Stimulated activated naive CD8-positive, alpha-beta T cell treated with anti-CD3 and anti-CD28 coated beads, Interleukin-15, amount 100 ng/mL, for 72 hours (primary cell): ENCODE results near the gene WEE1.

Source experiments
- ATAC-seq: fragments of 150-1000 bp; cut with Tn5 transposase; 2 replicates; pipeline ENCODE4 v1.10.0; 2021; ENCODE audit warnings: mild to moderate bottlenecking, moderate library complexity
- DNase-seq, 2 donors: peaks; one replicate each; pipeline ENCODE4 v3.0.0; 2021 to 2022
- H3K27ac Mint-ChIP-seq, 2 donors: one replicate each; pipeline ENCODE4 v1.8.0; 2022; ENCODE audit warnings: mild to moderate bottlenecking in 2 of 2, mixed read lengths in 2 of 2, moderate library complexity in 2 of 2
- H3K27me3 Mint-ChIP-seq: one replicate; pipeline ENCODE4 v1.8.0; 2022; ENCODE audit warnings: mixed read lengths
- H3K4me1 Mint-ChIP-seq: one replicate; pipeline ENCODE4 v1.8.0; 2022; ENCODE audit warnings: mild to moderate bottlenecking, mixed read lengths
- H3K4me3 Mint-ChIP-seq, 2 donors: one replicate each; pipeline ENCODE4 v1.8.0; 2022; ENCODE audit warnings: mild to moderate bottlenecking in 2 of 2, mixed read lengths in 2 of 2, moderate library complexity in 1 of 2
- H3K9me3 Mint-ChIP-seq, 2 donors: one replicate each; pipeline ENCODE4 v1.8.0; 2022; ENCODE audit warnings: mixed read lengths in 2 of 2

Gene WEE1

DNA sequence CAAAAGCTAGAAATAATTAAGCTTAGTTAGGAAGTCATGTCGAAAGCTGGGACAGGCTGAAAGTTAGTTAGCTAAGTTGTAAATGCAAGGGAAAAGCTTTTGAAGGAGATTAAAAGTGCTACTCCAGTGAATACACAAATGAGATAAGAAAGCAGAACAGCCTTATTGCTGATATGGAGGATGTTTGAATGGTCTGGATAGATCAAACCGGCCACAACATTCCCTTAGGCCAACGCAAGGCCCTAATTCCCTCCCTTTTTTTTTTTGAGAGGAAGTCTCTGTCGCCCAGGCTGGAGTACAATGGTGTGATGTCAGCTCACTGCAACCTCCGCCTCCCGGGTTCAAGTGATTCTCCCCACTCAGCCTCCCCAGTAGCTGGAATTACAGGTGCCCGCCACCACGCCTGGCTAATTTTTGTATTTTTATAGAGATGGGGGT, 23.3 kb upstream of the WEE1 start:
- DNase-seq (no peak), ATAC-seq (no peak)
- Mint-ChIP-seq H3K4me3 (no peak overlapping the region), H3K4me1 (peaks cover 6% of the 10 kb centered on the region), H3K9me3 (no peaks in the 10 kb centered on the region), H3K27me3 (no peaks in the 10 kb centered on the region), H3K27ac (no peak overlapping the region)

DNA sequence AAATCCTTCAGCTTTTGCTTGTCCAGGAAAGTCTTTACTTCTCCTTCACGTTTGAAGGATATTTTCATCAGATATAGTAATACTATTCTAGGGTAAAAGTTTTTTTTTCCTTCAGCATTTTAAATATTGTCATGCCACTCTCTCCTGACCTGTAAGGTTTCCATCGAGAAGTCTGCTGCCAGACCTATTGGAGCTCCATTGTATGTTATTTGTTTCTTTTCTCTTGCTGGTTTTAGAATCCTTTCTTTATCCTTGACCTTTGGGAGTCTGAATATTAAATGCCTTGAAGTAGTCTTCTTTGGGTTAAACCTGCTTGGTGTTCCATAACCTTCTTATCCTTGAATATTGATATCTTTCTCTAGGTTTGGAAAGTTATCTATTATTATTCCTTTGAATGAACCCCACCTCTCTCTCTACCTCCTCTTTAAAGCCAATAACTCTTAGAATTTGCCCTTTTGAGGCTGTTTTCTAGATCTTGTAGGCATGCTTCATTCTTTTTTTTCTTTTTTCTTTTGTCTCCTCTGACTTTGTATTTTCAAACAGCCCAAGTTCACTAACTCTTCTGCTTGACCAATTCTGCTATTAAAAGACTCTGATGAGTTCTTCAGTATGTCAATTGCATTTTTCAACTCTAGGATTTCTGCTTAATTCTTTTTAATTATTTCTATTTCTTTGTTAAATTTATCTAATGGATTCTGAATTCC, 12.0 kb upstream of the WEE1 start:
- Mint-ChIP-seq H3K4me3 (no peak overlapping the region), H3K27me3 (peaks cover 8% of the 10 kb centered on the region), H3K4me1 (peaks cover 15% of the 10 kb centered on the region), H3K27ac (no peak overlapping the region), H3K9me3 (peaks cover 13 to 31% of the 10 kb centered on the region in 2 donors)
- ATAC-seq: no peak
- DNase-seq: no peak

DNA sequence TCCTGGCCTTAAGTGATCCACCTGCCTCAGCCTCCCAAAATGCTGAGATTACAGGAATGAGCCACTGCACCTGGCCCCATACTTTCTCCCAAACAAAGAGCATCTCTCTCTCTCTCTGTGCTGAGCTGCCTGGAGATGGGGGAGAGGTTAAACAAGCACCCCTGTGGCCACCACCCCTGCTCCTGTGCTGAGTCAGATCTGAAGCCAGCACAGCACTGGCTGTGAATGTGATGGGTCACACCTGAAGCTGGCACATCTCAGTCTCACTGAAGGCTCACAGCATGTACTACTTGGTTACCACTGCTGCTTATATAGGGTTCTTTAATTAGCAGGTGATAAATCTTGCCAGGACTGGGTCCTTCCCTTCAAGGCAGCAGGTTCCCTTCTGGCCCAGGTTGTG, 10.8 kb upstream of the WEE1 start:
- Mint-ChIP-seq H3K4me3 (no peak overlapping the region), H3K4me1 (peaks cover 17% of the 10 kb centered on the region), H3K27ac (no peak overlapping the region), H3K27me3 (peaks cover 8% of the 10 kb centered on the region), H3K9me3 (peaks cover 13 to 31% of the 10 kb centered on the region in 2 donors)
- peak in 1 of 2 donors; percentile 14 for DNase-seq
- ATAC-seq: no peak

DNA sequence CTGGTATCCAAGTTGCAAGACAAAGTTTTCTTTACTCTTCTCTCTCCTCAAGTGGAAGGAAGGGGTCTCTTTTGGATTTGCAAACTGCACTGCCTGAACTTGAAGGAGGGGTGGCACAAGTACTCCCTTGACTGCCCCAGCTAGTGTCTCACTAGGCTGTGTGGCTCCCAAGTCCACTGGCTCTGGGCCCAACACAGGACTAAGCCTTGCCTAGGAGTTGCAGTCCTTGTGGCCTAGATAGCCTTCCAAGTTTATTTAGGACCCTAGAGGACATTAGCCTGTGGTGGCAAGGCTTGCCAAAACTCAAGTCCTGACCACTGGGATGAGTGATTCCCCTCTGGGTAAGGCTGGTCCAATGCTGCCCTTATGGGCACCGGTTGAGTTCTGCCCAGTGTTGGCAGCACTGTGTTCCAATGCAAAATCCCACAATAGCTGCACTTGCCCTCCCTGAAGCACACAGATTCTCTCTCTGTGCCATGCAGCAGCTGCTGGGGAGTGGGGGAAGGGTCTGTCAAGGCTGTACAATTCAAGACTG, 10.2 kb upstream of the WEE1 start:
- ATAC-seq (no peak), DNase-seq (no peak)
- H3K4me3 Mint-ChIP-seq: no peak overlapping the region
- peaks cover 13 to 31% of the 10 kb centered on the region in 2 donors for H3K9me3 Mint-ChIP-seq
- no peak overlapping the region for H3K27ac Mint-ChIP-seq
- H3K27me3 Mint-ChIP-seq: peaks cover 9% of the 10 kb centered on the region
- H3K4me1 Mint-ChIP-seq: peaks cover 17% of the 10 kb centered on the region

DNA sequence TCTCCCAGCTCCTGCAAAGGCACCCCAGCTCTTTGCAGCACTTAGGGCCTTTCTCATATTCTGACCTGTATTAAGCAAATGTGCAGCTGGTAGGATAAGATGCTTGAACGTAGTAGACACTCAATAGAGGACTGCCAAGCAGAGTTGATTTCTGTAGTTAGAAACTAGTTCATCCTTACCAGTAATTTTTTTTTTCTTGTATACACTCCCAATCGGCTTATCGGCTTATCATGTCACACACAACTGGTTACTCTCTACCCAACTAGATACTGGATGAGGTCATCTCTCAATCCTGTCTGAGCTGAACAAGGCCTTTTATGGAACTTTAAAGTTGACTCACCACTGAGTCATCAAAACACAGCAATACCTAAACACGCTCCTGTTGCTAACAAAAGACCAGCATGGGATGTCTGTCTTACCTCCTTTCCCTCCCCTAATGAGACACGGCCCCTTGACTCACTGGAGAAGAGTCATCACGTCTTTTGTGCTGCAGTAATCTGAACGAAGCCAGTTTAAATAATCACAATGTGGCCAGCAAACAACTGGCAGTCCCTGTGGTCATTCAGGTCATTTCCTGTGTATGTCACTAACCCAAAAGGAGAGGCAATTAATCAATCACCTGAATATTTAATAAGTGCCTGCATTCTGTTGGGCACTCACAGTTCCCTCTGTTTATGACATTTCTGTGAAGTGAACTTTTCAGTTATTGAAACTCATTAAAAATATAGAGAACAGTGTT, 7.5 kb upstream of the WEE1 start:
- Mint-ChIP-seq H3K9me3 (peaks cover 6 to 18% of the 10 kb centered on the region in 2 donors), H3K27me3 (peaks cover 36% of the 10 kb centered on the region), H3K27ac (peak overlapping the region; percentile 90 to 91), H3K4me1 (peaks cover 25% of the 10 kb centered on the region), H3K4me3 (peak overlapping the region; percentile 36 to 58)
- ATAC-seq (peak; percentile 99), DNase-seq (peak; percentile 45 to 76)

DNA sequence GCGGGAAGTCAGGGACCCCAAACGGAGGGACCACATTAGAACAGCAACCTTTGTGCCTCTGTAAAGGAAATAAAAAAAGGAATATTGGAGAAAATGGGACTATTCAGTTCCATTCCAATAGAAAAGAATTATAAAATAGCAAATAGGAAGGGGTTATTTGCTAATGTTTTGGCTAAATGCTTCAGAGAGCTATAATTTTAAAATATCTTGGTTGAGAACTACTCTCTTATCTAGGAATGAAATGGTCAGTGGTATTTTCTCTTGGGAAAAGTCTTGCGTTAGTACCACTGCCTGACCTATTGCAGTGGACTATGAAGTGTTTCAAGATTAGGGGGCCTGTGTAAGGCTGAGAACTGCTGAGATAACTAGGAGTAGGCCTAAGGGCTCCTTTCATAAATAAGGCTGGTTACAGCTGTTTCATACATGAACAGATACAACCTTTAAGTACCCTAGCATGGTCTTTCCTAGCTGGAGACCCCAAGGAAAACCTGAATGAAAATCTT, 6.9 kb upstream of the WEE1 start:
- Mint-ChIP-seq H3K27me3 (peaks cover 40% of the 10 kb centered on the region), H3K4me3 (no peak overlapping the region), H3K9me3 (peaks cover under 1 to 12% of the 10 kb centered on the region in 2 donors), H3K27ac (peak overlapping the region in 1 of 2 donors; percentile 35), H3K4me1 (peaks cover 25% of the 10 kb centered on the region)
- DNase-seq (no peak), ATAC-seq (no peak)

DNA sequence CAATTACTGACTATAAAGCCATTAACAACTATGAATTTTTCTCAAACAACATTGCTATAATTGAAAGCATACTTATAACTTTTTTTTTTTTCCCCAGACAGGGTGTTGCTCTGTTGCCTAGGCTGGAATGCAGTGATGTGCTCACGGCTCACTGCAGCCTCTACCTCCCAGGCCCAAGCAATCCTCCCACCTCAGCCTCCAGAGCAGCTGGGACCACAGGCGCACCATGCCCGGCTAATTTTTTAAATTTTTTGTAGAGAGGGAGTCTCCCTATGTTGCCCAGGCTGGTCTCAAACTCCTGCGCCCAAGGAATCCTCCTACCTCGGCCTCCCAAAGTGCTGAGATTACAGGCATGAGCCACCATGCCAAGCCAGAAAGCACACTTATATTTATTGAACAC, 6.1 kb upstream of the WEE1 start:
- no peak for ATAC-seq
- Mint-ChIP-seq H3K4me3 (no peak overlapping the region), H3K4me1 (peaks cover 31% of the 10 kb centered on the region), H3K9me3 (peaks cover 0 to 4% of the 10 kb centered on the region in 2 donors), H3K27ac (no peak overlapping the region), H3K27me3 (peaks cover 43% of the 10 kb centered on the region)
- no peak for DNase-seq

DNA sequence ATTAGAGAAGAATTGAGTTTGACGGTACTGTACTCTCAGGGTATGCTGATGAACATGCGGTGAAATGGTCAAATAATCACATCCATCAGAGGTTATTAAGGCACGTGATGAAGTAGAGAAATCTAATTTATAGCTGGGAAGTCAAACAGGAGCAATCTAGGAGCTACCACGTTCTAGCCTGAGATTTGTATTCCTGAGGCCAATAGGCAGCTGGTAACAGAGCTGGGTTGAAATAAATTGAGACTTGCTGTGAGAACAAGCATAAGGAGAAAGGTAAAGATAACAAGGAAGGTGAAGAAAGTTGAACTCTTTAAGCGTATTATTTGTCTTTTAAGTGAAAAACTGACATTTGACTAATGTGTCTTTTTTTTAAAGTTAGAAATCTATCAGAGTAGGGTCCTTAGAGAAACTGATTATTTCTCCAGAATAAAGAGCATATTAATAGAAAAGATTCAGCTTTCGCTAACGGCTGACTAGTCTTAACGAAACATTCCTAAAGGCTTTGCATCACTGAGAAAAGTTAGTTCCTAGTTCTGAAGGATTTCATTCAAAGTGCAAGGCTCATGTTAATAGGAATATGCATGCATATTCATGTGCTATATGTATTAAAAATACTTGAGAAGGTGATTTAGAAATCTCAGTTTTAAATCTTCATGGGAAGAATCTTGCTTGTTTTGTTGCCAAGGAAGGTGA, 5.2 kb upstream of the WEE1 start:
- DNase-seq (no peak), ATAC-seq (no peak)
- Mint-ChIP-seq H3K4me3 (no peak overlapping the region), H3K27me3 (peaks cover 39% of the 10 kb centered on the region), H3K4me1 (peaks cover 31% of the 10 kb centered on the region), H3K9me3 (no peaks in the 10 kb centered on the region), H3K27ac (peak overlapping the region in 1 of 2 donors; percentile 64)

DNA sequence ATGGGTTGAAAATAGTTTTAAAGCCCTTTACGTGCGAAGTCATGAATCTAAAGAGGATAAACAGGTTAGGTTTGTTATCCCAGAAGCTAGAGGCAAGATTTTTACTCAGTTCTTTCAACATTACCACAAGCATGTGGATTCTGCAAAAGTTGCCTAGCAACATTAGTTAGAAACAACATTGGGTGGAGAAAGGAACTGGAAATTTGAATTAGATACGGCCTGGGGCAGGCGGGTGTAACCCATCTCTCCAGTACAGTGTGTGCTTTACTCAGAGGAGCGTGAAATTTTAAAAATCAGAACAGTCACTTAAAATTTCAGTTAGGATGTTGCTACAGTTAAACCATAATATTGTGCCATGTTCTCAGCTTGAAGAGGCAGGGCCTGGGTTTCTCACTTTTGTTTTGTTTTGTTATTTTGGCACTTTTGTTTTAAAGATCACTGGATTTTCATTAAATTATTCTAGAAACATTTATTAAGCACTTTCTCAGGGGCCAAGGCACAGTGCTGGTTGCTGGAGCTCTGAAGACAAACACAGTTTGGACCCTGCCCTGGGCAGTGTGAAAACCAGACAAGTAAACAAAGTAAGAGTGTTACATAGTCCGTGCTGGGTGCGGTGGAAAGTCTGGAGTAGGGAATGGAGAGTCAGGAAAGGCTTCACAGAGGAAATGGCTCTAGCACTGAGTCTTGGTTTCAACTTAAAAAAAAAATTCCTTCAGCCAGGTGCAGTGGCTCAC, 4.4 kb upstream of the WEE1 start:
- Mint-ChIP-seq H3K27ac (peak overlapping the region; percentile 59 to 64), H3K27me3 (peaks cover 39% of the 10 kb centered on the region), H3K4me1 (peaks cover 31% of the 10 kb centered on the region), H3K4me3 (no peak overlapping the region), H3K9me3 (no peaks in the 10 kb centered on the region)
- ATAC-seq (no peak), DNase-seq (no peak)

DNA sequence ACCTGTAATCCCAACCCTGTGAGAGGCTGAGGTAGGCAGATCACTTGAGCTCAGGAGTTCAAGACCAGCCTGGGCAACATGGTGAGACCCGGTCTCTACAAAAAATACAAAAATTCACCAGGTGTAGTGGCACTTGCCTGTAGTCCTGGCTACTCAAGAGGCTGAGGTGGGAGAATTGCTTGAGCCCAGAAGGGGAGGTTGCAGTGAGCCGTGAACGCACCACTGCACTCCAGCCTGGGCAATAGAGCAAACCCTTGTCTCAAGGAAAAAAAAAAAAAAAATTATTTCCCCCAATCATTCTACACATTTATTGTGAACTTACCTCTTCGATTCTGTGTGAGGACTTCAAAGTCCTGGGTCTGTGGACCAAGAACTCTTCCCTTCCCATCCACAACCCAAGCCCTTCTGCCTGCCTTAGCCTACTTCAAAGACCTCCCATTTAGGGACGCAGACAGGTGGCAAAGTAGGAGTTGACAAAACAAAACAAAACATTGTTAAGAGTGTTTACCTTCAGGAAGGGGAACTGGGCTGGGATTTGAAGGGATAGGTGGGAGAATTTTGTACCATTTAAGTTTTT, 3.8 kb upstream of the WEE1 start:
- H3K9me3 Mint-ChIP-seq: no peaks in the 10 kb centered on the region
- no peak overlapping the region for H3K4me3 Mint-ChIP-seq
- no peak for DNase-seq
- no peak for ATAC-seq
- H3K27ac Mint-ChIP-seq: no peak overlapping the region
- peaks cover 33% of the 10 kb centered on the region for H3K4me1 Mint-ChIP-seq
- H3K27me3 Mint-ChIP-seq: peaks cover 39% of the 10 kb centered on the region

DNA sequence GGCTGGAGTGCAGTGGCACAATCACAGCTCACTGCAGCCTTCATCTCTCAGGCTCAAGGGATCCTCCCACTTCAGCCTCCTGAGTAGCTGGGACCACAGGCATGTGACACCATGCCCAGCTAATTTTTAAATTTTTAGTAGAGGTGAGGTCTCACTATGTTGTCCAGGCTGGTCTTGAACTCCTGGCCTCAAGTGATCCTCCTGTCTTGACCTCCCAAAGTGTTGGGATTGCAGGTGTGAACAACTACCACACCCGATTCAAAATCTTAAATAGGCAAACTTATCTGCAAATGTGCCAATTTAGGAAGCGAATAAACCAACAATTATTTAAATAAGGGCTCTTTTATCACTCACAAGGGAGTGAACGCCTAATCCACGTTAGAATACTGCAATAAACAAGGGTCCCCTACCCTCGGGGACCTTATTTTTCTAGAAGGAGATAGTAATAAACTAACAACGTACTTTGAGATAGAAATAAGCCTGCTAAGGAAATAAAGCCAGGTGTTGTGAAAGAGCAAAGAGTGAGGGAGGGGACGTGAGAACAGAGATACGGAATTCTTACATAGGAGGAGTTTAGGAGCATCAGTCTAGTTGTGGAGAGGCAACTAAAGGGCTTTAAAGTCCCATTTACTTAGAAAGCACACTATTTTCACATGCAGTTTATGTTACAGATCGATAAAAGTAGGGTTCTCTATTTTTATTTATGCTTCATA, 3.0 kb upstream of the WEE1 start:
- Mint-ChIP-seq H3K4me3 (no peak overlapping the region), H3K27me3 (peaks cover 45% of the 10 kb centered on the region), H3K4me1 (peaks cover 35% of the 10 kb centered on the region), H3K9me3 (no peaks in the 10 kb centered on the region), H3K27ac (no peak overlapping the region)
- ATAC-seq: no peak
- no peak for DNase-seq

DNA sequence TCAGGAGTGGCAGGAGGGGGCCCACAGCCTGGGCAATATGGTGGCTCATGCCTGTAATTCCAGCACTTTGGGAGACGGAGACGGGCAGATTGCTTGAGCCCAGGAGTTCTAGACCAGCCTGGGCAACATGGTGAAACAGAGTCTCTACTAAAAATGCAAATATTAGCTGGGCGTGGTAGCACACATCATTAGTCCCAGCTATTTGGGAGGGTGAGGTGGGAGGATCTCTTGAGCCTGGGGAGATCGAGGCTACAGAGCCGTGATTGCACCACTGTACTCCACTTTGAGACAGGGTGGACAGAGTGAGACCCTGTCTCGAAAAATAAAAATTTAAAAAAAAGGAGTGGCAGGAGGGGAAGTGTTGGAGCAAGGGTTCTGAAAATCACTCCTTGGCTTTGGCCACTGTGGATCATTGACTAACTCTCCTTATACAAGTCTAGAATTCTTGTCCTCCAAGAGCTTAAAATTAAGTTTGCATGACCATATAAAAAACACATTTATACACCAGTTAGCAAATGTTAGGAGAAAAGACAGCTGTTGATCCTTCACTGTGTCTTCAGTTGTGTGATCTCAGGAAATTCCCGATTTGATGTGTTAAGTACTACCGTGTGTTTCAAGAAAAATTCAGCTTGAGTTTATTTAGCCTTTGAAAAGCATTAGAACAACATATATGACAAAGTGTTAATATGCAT, 2.3 kb upstream of the WEE1 start:
- Mint-ChIP-seq H3K27ac (no peak overlapping the region), H3K4me1 (peaks cover 33% of the 10 kb centered on the region)
- ATAC-seq: no peak

DNA sequence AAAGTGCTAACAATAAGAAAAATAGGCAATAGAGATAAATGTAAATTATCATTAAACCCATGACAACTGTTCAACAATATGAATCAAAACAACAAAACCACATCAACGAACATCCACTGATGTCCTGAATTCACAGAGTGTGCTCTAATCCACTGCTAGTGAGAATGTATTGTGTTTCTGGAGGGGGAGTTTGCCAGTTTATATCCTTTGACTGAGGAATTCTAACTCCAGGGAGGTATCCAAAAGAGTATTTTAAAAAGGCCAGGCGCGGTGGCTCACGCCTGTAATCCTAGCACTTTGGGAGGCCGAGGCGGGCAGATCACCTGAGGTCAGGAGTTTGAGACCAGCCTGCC, 1.7 kb upstream of the WEE1 start:
- Mint-ChIP-seq H3K4me3 (peak overlapping the region; percentile 77 to 93), H3K27me3 (peaks cover 46% of the 10 kb centered on the region), H3K27ac (no peak overlapping the region), H3K9me3 (no peaks in the 10 kb centered on the region), H3K4me1 (peaks cover 33% of the 10 kb centered on the region)
- ATAC-seq (no peak), DNase-seq (no peak)

More for the DNA sequence above, 2.3 kb upstream of the WEE1 start:
- Mint-ChIP-seq H3K27me3 (peaks cover 46% of the 10 kb centered on the region), H3K9me3 (no peaks in the 10 kb centered on the region), H3K4me3 (no peak overlapping the region)
- DNase-seq: no peak
